Stomach (tissue), 4 donors: ENCODE measurements around the gene MRAP2.

Source experiments
- EP300 ChIP-seq: sonication (generic); formaldehyde crosslinking; IDR thresholded peaks from one replicate; pipeline ENCODE4 v1.6.1; 2017; ENCODE audit warnings: antibody characterized with exemption
- POLR2AphosphoS5 ChIP-seq, 3 donors: sonication (generic); formaldehyde crosslinking; IDR thresholded peaks; one replicate each; pipeline ENCODE4 v1.6.1; 2016; ENCODE audit warnings: antibody characterized with exemption in 3 of 3

- TF ChIP-seq POLR2AphosphoS5 (IDR thresholded peaks at IDR 0.05): no peak
- TF ChIP-seq EP300: no peak
These were observed 33.0 kb downstream of the MRAP2 start for GRCh38 chr6:84066536-84066935.
